Ovary (tissue), 3 donors: ENCODE measurements around the gene CYP2E1.
"Not testable (repeated sequence)": the region's sequence is repeated elsewhere in the genome, so short reads cannot be mapped to it uniquely, and the experiment has no call there.

Source experiments
- EP300 ChIP-seq: sonication (generic); formaldehyde crosslinking; IDR thresholded peaks from one replicate; pipeline ENCODE4 v1.6.1; 2017; ENCODE audit warnings: antibody characterized with exemption
- POLR2A ChIP-seq: fragments of 450-650 bp; IDR thresholded peaks from one replicate; pipeline ENCODE4 v1.6.1; 2017; ENCODE audit warnings: antibody characterized with exemption, mild to moderate bottlenecking, moderate library complexity
- TF ChIP-seq, protein P1 (sequence below), 3 donors: fragments of 450-650 bp in 2 of 3; fragments of 200-600 bp in 1 of 3; IDR thresholded peaks; one replicate each; pipeline versions ENCODE4 v1.5.1 to v1.8.0; 2016 to 2022; ENCODE audit warnings: antibody characterized with exemption in 3 of 3, mild to moderate bottlenecking in 1 of 3
- donor health status: DM: no; HTN: no; CAD: no.

DNA sequence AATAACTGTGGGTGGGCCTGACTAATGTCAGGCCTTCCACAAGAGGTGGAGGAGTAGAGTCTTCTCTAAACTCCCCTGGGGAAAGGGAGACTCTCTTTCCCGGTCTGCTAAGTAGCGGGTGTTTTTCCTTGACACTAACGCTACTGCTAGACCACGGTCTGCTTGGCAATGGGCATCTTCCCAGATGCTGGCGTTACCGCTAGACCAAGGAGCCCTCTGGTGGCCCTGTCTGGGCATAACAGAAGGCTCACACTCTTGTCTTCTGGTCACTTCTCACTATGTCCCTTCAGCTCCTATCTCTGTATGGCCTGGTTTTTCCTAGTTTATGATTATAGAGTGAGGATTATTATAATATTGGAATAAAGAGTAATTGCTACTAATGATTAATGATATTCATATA, 29.8 kb upstream of the CYP2E1 start:
- TF ChIP-seq, protein P1, sequence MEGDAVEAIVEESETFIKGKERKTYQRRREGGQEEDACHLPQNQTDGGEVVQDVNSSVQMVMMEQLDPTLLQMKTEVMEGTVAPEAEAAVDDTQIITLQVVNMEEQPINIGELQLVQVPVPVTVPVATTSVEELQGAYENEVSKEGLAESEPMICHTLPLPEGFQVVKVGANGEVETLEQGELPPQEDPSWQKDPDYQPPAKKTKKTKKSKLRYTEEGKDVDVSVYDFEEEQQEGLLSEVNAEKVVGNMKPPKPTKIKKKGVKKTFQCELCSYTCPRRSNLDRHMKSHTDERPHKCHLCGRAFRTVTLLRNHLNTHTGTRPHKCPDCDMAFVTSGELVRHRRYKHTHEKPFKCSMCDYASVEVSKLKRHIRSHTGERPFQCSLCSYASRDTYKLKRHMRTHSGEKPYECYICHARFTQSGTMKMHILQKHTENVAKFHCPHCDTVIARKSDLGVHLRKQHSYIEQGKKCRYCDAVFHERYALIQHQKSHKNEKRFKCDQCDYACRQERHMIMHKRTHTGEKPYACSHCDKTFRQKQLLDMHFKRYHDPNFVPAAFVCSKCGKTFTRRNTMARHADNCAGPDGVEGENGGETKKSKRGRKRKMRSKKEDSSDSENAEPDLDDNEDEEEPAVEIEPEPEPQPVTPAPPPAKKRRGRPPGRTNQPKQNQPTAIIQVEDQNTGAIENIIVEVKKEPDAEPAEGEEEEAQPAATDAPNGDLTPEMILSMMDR (IDR thresholded peaks at IDR 0.05), result not testable (repeated sequence)
- not testable (repeated sequence) for TF ChIP-seq EP300, POLR2A
